Uterus (tissue), 4 donors: ENCODE results near the gene FRMPD4. TPM values are rescaled to one million over a fixed set of nuclear protein-coding genes. Genes with fewer than 3 reads are reported as not detected.

Source experiments
- DNase-seq, 2 donors: peaks; one replicate each; pipeline ENCODE4 v3.0.0-alpha.2; 2019 to 2020
- H3K27ac ChIP-seq, 2 donors: fragments of 200-600 bp; sonication (generic); 1 replicate in 1 of 2; 2 replicates in 1 of 2; pipeline ENCODE4 v1.5.1; 2016 to 2018
- H3K27me3 ChIP-seq, 2 donors: fragments of 200-600 bp; sonication (generic); one replicate each; pipeline ENCODE4 v1.5.1; 2018 to 2019; ENCODE audit warnings: control low read depth in 1 of 2
- H3K36me3 ChIP-seq, 2 donors: fragments of 200-600 bp; sonication (generic); one replicate each; pipeline ENCODE4 v1.5.1; 2019; ENCODE audit warnings: control low read depth in 1 of 2
- H3K4me1 ChIP-seq, 2 donors: fragments of 200-600 bp; sonication (generic); one replicate each; pipeline ENCODE4 v1.5.1; 2018 to 2019; ENCODE audit warnings: control low read depth in 1 of 2
- H3K4me3 ChIP-seq, 2 donors: fragments of 200-600 bp; sonication (generic); 1 replicate in 1 of 2; 2 replicates in 1 of 2; pipeline ENCODE4 v1.5.1; 2018 to 2019; ENCODE audit warnings: mild to moderate bottlenecking in 1 of 2
- H3K9me3 ChIP-seq, 2 donors: fragments of 200-600 bp; sonication (generic); one replicate each; pipeline ENCODE4 v1.5.1; 2019; ENCODE audit warnings: control low read depth in 1 of 2
- CTCF ChIP-seq, 4 experiments: fragments of 200-600 bp in 2 of 4; fragments of 450-650 bp in 2 of 4; sonication (generic) in 2 of 4; IDR thresholded peaks; one replicate each; pipeline ENCODE4 v1.5.1; 2016 to 2019; ENCODE audit warnings: antibody characterized with exemption in 4 of 4, mild to moderate bottlenecking in 2 of 4, moderate library complexity in 1 of 4
- POLR2A ChIP-seq, 2 donors: fragments of 450-650 bp; IDR thresholded peaks; one replicate each; pipeline ENCODE4 v1.6.1; 2016; ENCODE audit warnings: antibody characterized with exemption in 2 of 2, mild to moderate bottlenecking in 1 of 2, moderate library complexity in 1 of 2
- intact Hi-C: fragments of 100-400 bp; cut with DNase I; formaldehyde crosslinking; loops from one replicate; pipeline ENCODE4 v1.15.1; 2023; ENCODE audit warnings: low total_unique reads
- total RNA-seq, 4 donors: library from RNA; depleted of rRNA in 3 of 4; stranded (reverse); fragments of >200 nt in 3 of 4; gene quantifications; one replicate each; pipeline versions ENCODE4 v1.1.0 to v1.2.4, GENCODE V29; 2014 to 2023
- donor health status: DM: yes; HTN: yes; CAD: no.

FRMPD4 gene
- total RNA-seq, 4 donors from 2014 or later: 0.06 to 0.41 TPM; not detected in 2

GRCh38 chrX:12237771-12238170 lies 99.5 kb downstream of the FRMPD4 start:
- no peaks in the 10 kb centered on the region for H3K36me3 ChIP-seq
- intact Hi-C loops: no loop called here
- no peak overlapping the region for H3K4me3 ChIP-seq
- no peak overlapping the region for H3K27ac ChIP-seq
- no peaks in the 10 kb centered on the region for H3K4me1 ChIP-seq
- no peaks in the 10 kb centered on the region for H3K27me3 ChIP-seq
- TF ChIP-seq CTCF (IDR thresholded peaks at IDR 0.05): no peak
- TF ChIP-seq POLR2A (IDR thresholded peaks at IDR 0.05): no peak
- no peaks in the 10 kb centered on the region for H3K9me3 ChIP-seq
- no peak for DNase-seq

DNA sequence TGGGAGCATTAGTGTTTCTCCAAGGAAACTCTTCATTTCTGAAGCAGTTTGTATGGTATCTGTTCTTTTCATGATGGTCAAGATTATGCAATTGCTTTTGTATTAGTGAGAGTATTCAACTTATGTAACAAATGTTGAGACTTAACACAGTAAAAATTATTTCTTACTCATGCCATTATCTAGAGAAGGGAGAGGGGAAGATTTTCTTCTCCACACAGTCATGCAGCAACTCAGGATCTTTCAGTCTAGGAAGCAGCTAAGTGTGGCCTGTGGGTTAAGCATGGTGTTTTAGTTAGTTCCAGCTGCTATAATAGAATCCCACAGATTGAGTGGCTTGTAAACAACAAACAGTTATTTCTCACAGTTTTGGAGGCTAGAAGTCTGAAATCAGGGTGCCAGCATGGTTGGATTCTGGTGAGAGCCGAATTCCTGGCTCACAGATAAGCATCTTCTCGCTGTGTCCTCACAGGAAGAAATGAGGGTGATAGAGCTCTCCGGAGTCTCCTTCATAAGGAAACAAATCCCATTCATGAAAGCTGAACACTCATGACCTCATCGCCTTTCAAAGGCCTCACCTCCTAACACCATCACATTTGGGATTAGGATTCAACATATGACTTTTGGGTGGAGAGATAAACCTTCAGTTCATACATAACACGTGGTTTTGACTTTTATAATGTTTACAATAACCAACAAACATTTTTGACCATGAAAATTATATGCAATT lies 101.2 kb downstream of the FRMPD4 start:
- H3K36me3 ChIP-seq: no peaks in the 10 kb centered on the region
- H3K4me1 ChIP-seq: no peaks in the 10 kb centered on the region
- no peak overlapping the region for H3K27ac ChIP-seq
- H3K4me3 ChIP-seq: no peak overlapping the region
- no peaks in the 10 kb centered on the region for H3K9me3 ChIP-seq
- H3K27me3 ChIP-seq: no peaks in the 10 kb centered on the region
- no peak for DNase-seq
- TF ChIP-seq CTCF (IDR thresholded peaks at IDR 0.05) (no peak), POLR2A (IDR thresholded peaks at IDR 0.05) (no peak)
- intact Hi-C loops: no loop called here

- Histone ChIP-seq H3K27me3 (no peaks in the 10 kb centered on the region), H3K9me3 (no peaks in the 10 kb centered on the region), H3K27ac (no peak overlapping the region), H3K4me1 (no peaks in the 10 kb centered on the region), H3K4me3 (no peak overlapping the region), H3K36me3 (no peaks in the 10 kb centered on the region)
- intact Hi-C loops: no loop called here
- no peak for DNase-seq
- no peak for TF ChIP-seq POLR2A (IDR thresholded peaks at IDR 0.05)
- TF ChIP-seq CTCF (IDR thresholded peaks at IDR 0.05): no peak
Measured at GRCh38 chrX:12240491-12240890, 102.2 kb downstream of the FRMPD4 start.

GRCh38 chrX:12241026-12241425 lies 102.8 kb downstream of the FRMPD4 start:
- Histone ChIP-seq H3K9me3 (no peaks in the 10 kb centered on the region), H3K4me3 (no peak overlapping the region)
- intact Hi-C loops: no loop called here

More at GRCh38 chrX:12241026-12241425, 102.8 kb downstream of the FRMPD4 start:
- no peaks in the 10 kb centered on the region for H3K27me3 ChIP-seq
- H3K36me3 ChIP-seq: no peaks in the 10 kb centered on the region
- H3K27ac ChIP-seq: no peak overlapping the region
- no peak for DNase-seq
- TF ChIP-seq CTCF (IDR thresholded peaks at IDR 0.05): no peak
- no peak for TF ChIP-seq POLR2A (IDR thresholded peaks at IDR 0.05)
- H3K4me1 ChIP-seq: no peaks in the 10 kb centered on the region
